ENCODE results near the gene FAHD2B. TPM values are rescaled to one million over a fixed set of nuclear protein-coding genes. Genes with fewer than 3 reads are reported as not detected.
"Not testable (repeated sequence)": the region's sequence is repeated elsewhere in the genome, so short reads cannot be mapped to it uniquely, and the experiment has no call there.

Gene FAHD2B
- total RNA-seq, 4 donors from 2014 or later: 1.8 to 7.1 (median 4.2) TPM; not detected in 1

DNA sequence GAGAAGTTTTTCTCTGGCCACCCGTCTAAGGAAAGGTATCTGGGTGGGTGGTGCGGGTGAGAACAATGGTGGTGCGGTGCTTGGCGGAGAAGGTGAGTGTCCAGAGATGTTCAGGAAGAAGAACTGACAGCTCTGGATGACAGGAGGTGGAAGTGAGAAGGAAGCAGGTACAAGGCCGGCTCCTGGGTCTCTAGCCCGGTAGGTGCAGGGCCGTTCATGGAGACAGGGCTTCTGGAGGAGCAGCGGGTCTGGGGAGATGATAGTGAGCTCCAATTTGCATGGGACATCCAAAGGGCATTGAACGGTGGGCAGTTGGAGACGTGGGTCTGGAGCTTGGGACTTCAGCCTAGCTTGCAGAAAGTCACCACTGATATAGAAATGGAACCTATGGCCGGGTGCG is 979 bp upstream of the FAHD2B start:
- no peak overlapping the region for H3K27ac ChIP-seq
- H3K4me3 ChIP-seq (replicated peaks in 1 of 3): no peak overlapping the region

DNA sequence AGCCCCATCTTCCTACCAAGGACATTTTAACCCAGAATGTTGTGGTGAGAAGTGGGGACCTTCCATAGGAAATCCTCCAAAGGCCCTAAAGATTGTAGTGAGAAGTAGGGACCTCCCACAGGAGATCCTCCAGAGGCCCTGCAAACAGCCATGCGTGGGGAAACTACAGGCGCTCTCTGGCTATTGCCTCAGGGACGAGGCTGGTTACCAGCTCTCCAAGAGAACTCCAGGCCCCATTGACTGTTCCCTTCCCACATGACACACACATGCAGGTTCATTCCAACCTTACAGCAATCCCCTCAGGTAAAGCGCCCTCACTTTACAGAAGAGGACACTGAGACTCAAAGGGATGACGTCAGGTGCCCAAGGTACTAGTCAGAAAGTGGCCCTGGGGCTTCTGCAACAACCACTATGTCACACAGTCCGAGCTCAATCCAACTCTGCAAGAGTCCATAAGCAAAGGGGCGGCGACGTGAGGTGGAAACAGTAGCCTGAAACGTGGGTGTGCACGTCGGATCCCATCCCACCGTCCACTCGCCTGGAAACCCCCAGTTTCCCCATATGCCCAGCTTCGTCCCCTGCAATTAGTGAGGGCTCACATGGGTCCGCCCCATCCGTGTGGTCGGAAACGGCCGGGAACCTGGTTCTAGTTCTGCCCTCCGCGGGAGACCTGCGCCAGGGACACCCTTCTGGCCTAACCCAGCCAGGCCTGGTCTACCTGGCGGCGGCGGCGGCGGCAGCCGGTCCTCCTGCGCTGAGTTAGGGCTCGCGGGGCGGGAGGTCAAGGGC is 505 bp downstream of the FAHD2B start:
- H3K4me3 ChIP-seq (replicated peaks in 1 of 3); H3K27ac ChIP-seq; intact Hi-C loops (cut with DNase I); H3K4me1 ChIP-seq; H3K27me3 ChIP-seq; H3K9me3 ChIP-seq; DNase-seq; H3K36me3 ChIP-seq: not testable (repeated sequence)
- 78 to 100% methylated on average over 3 of the region's 33 CpGs for WGBS, 2 donors

More for the DNA sequence above, 979 bp upstream of the FAHD2B start:
- H3K36me3 ChIP-seq: no peaks in the 10 kb centered on the region
- 85 to 87% methylated on average over 12 of the region's 12 CpGs for WGBS, 2 donors
- no peak for DNase-seq
- peaks cover 6 to 8% of the 10 kb centered on the region in 2 donors for H3K4me1 ChIP-seq
- no peak for TF ChIP-seq POLR2A (IDR thresholded peaks at IDR 0.05)
- TF ChIP-seq, protein P1, sequence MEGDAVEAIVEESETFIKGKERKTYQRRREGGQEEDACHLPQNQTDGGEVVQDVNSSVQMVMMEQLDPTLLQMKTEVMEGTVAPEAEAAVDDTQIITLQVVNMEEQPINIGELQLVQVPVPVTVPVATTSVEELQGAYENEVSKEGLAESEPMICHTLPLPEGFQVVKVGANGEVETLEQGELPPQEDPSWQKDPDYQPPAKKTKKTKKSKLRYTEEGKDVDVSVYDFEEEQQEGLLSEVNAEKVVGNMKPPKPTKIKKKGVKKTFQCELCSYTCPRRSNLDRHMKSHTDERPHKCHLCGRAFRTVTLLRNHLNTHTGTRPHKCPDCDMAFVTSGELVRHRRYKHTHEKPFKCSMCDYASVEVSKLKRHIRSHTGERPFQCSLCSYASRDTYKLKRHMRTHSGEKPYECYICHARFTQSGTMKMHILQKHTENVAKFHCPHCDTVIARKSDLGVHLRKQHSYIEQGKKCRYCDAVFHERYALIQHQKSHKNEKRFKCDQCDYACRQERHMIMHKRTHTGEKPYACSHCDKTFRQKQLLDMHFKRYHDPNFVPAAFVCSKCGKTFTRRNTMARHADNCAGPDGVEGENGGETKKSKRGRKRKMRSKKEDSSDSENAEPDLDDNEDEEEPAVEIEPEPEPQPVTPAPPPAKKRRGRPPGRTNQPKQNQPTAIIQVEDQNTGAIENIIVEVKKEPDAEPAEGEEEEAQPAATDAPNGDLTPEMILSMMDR (IDR thresholded peaks at IDR 0.05): no peak
- intact Hi-C loops (cut with DNase I): no loop called here
- H3K27me3 ChIP-seq: no peaks in the 10 kb centered on the region
- H3K9me3 ChIP-seq: no peaks in the 10 kb centered on the region

DNA sequence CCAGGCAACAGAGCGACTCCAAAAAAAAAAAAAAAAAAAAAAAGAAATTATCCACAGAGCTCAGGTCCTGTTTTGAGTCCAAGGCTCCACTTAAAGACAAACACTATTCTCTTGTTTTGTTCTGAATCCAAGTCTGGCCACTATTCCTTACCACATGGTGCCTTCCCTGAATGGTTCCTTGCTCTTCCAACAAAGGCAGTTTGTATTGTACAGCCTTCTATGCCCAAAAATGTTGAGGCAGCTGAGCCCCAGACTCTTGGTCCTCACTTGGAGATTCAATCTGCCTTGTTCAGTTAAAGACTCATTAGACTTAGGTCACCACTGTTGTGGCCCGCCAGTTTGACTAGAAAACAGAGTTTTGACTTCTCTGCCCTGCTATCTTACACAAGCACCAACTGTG is 1.7 kb downstream of the FAHD2B start:
- 68 to 74% methylated on average over 2 of the region's 2 CpGs for WGBS, 2 donors
- H3K27ac ChIP-seq, H3K36me3 ChIP-seq: not testable (repeated sequence)

DNA sequence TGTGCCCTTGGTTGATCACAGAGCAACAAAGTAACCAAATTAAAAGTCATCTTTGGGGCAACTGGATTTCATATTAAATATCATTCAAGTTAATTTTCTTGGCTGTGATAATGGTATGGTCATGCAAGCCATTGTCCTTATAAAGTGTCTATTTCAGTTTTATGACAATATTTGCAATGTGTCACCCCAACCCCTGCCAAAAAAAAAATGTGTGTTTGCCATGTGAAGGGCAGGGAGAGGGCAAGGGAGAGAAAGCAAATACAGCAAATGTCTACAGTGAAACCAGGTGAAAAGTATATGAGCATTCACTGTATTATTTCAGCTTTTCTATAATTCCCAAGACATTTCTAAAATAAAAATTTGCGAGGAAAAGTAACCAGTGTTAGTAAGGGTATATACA is 6.0 kb downstream of the FAHD2B start:
- H3K36me3 ChIP-seq; H3K4me1 ChIP-seq; H3K27ac ChIP-seq; H3K27me3 ChIP-seq; H3K4me3 ChIP-seq (replicated peaks in 1 of 3); intact Hi-C loops (cut with DNase I); H3K9me3 ChIP-seq; DNase-seq: not testable (repeated sequence)
- 92 to 95% methylated on average over 1 of the region's 1 CpG for WGBS, 2 donors

More for the DNA sequence above, 1.7 kb downstream of the FAHD2B start:
- H3K27me3 ChIP-seq; H3K9me3 ChIP-seq; H3K4me1 ChIP-seq; H3K4me3 ChIP-seq (replicated peaks in 1 of 3); intact Hi-C loops (cut with DNase I): not testable (repeated sequence)
- DNase-seq: peak; percentile 46 to 48

DNA sequence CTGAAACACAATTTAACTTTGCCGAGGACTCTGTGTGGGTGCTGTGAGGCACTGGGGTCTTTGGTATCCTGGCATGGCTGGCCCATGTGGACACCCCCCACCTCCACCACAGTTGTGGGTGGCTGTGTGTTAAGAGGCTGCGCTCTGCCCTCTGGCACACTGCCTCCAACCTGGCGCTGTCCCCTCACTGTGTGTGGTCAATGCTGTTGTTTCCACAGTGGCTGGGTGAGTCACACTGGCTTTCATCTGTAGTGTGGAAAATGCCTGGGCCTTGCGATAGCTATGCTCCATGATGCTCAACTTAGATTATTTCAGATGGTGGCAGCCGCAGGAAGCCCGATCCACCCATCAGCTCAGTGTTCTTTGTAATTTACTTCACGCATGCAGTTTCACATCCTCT is 9.6 kb downstream of the FAHD2B start:
- H3K27ac ChIP-seq; H3K9me3 ChIP-seq; intact Hi-C loops (cut with DNase I); H3K4me3 ChIP-seq (replicated peaks in 1 of 3); H3K4me1 ChIP-seq; H3K27me3 ChIP-seq; H3K36me3 ChIP-seq; DNase-seq: not testable (repeated sequence)
- WGBS, 2 donors: 100% methylated on average over 1 of the region's 7 CpGs

DNA sequence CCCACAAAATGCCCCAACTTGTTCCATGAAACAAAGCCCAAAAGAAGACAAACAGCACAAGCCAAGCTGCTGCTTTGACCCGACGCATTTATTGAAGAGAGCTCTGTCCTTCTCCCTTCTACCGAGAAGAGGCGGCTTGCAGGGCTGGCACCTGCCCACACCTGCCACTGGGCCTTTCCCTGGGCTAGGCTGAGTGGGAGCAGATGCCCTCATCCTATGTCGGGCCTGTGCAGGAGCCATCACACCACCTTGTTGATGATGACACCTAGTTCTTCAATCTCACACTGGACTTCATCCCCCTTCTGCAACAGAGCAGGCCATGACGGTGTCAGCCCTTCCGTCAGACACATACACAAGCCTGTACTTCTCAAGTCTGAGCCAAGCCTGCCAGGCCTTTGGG is 11.2 kb downstream of the FAHD2B start:
- H3K4me3 ChIP-seq (replicated peaks in 1 of 3); DNase-seq; H3K9me3 ChIP-seq; H3K36me3 ChIP-seq; H3K27ac ChIP-seq; H3K27me3 ChIP-seq; H3K4me1 ChIP-seq; intact Hi-C loops (cut with DNase I): not testable (repeated sequence)
- WGBS, 2 donors: 97 to 99% methylated on average over 7 of the region's 7 CpGs

DNA sequence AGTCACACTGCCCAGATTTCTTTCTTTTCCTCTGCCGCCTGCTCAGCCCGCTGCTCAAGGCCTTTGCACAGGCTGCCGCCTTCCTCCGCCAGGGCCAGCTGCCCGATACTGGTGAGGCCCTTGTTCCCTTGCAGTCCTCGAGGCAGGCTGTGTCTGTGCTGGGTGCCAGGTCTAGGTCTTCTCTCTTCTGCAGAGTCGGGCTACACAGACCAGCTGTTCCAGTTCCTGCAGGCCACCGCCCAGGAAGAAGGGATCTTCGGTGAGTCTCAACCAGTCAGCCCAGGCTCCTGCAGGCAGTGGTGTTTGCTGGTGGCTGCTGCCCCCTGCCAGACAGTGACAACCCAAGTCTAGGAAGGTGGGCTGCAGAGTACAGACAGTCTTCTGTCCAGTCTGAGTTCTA is 12.5 kb downstream of the FAHD2B start:
- WGBS, 2 donors: 0% methylated on average over 1 of the region's 9 CpGs; no CpG with 5 or more reads in 1 of the 2 donors
- H3K9me3 ChIP-seq; intact Hi-C loops (cut with DNase I); H3K27me3 ChIP-seq; H3K4me3 ChIP-seq (replicated peaks in 1 of 3); DNase-seq; H3K27ac ChIP-seq; H3K36me3 ChIP-seq; H3K4me1 ChIP-seq: not testable (repeated sequence)

DNA sequence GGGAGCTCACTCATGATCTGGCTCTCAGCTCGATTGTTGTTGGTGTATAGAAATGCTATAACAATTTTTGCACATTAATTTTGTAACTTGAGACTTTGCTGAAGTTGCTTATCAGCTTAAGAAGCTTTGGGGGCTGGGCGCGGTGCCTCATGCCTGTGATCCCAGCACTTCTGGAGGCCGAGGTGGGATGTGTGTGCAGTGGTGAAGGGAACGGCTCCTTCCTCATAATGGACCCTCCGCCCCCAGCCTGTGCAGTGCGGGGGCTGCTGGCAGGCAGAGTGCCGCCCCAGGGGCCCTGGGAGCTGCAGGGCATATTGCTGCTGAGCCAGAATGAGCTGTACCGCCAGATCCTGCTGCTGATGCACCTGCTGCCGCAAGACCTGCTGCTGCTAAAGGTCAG is 13.8 kb downstream of the FAHD2B start:
- DNase-seq; H3K4me1 ChIP-seq; H3K27ac ChIP-seq; H3K9me3 ChIP-seq; intact Hi-C loops (cut with DNase I); H3K27me3 ChIP-seq; H3K36me3 ChIP-seq; H3K4me3 ChIP-seq (replicated peaks in 1 of 3): not testable (repeated sequence)
- WGBS, 2 donors: 77 to 86% methylated on average over 4 to 5 of the region's 10 CpGs

DNA sequence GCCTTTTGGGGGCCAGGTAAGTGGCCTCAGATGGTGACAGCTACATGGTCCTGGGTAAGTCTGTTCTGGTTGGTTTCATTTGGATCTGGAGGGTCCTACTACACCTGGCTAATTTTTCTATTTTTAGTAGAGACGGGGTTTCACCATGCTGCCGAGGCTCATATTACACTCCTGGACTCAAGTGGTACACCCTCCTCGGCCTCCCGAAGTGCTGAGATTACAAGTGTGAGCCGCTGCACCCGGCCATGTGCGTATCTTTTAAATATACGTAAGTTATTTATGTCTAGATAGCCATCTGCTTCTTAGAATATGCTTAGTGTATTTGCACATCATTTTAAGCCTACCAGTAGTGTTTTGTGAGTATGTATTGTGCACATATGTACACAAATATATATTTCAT is 17.5 kb downstream of the FAHD2B start:
- H3K4me1 ChIP-seq; H3K9me3 ChIP-seq; intact Hi-C loops (cut with DNase I); H3K36me3 ChIP-seq; H3K27me3 ChIP-seq; H3K27ac ChIP-seq; H3K4me3 ChIP-seq (replicated peaks in 1 of 3): not testable (repeated sequence)
- peak; percentile 11 to 33 for DNase-seq
- WGBS, 2 donors: 31 to 42% methylated on average over 8 of the region's 8 CpGs

DNA sequence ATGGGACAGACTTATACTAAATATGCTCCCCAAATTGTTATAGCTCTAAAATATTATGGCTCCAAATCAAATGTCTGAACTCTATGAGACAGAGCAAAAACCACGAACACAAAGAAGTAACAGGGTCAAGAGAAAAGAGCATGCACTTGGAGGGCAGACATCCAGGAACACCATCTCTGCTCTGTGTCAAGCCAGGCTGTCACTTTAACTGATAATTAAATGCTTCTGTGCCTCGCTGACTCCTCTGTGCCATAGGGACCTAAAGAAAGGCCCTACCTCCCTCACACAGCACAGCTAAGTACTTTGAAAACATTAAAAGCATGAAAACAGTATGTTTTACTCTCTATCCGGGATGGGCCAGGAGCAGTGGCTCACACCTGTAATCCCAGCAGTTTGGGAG is 23.8 kb downstream of the FAHD2B start:
- WGBS, 2 donors: 59 to 90% methylated on average over 2 of the region's 3 CpGs
- H3K4me1 ChIP-seq; DNase-seq; H3K27ac ChIP-seq; H3K36me3 ChIP-seq; H3K27me3 ChIP-seq; H3K4me3 ChIP-seq (replicated peaks in 1 of 3); H3K9me3 ChIP-seq; intact Hi-C loops (cut with DNase I): not testable (repeated sequence)

DNA sequence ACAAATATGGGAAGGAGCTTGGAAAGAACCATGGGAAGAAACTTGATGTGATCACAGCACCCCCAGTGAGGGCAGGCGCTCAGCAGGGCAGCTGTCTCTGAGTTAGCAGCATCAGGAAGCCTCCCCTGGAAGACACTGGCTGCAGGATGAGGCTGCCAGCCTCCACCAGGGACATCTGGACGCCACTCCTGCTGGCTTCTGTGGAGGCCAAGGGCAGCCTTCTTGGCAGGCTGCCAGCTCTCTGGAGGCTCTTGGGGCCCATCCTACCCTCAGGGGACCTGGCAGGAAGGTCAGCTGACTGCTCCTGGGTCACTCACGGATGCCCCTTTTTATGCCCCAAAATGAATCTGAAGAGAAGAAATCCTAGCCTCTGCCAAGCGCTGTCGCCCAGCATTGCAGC is 26.0 kb downstream of the FAHD2B start:
- H3K27ac ChIP-seq; intact Hi-C loops (cut with DNase I); DNase-seq; H3K36me3 ChIP-seq; H3K27me3 ChIP-seq; H3K4me3 ChIP-seq (replicated peaks in 1 of 3); H3K9me3 ChIP-seq; H3K4me1 ChIP-seq: not testable (repeated sequence)
- WGBS, 2 donors: 50 to 82% methylated on average over 1 to 3 of the region's 5 CpGs

Data from thyroid gland (tissue), 4 donors.